Breast epithelium (tissue), 3 donors: ENCODE measurements around the gene SCGN.

Experiments
- POLR2A ChIP-seq: fragments of 450-650 bp; IDR thresholded peaks from one replicate; pipeline ENCODE4 v1.6.1; 2016; ENCODE audit warnings: antibody characterized with exemption, mild to moderate bottlenecking, moderate library complexity
- POLR2AphosphoS5 ChIP-seq, 3 donors: sonication (generic); formaldehyde crosslinking; IDR thresholded peaks; one replicate each; pipeline ENCODE4 v1.6.1; 2017; ENCODE audit warnings: antibody characterized with exemption in 3 of 3
- TF ChIP-seq, protein P1 (sequence below), 3 donors: fragments of 450-650 bp; IDR thresholded peaks; one replicate each; pipeline ENCODE4 v1.5.1; 2016 to 2017; ENCODE audit warnings: antibody characterized with exemption in 3 of 3, mild to moderate bottlenecking in 3 of 3, moderate library complexity in 3 of 3

DNA sequence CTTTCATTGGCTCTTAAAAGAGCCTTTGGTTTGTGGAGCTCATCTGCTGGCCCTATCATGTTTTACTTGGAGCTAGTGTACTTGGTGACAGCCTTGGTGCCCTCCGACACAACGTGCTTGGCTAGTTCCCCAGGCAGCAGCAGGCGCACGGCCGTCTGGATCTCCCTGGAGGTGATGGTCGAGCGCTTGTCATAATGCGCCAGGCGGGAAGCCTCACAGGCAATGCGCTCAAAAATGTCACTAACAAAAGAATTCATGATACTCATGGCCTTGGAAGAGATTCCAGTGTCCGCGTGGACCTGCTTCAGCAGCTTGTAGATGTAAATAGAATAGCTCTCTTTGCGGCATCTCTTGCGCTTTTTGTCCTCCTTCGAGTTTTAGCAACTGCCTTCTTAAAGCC lies 79.7 kb downstream of the SCGN start:
- TF ChIP-seq POLR2A, result no peak
- TF ChIP-seq, protein P1, sequence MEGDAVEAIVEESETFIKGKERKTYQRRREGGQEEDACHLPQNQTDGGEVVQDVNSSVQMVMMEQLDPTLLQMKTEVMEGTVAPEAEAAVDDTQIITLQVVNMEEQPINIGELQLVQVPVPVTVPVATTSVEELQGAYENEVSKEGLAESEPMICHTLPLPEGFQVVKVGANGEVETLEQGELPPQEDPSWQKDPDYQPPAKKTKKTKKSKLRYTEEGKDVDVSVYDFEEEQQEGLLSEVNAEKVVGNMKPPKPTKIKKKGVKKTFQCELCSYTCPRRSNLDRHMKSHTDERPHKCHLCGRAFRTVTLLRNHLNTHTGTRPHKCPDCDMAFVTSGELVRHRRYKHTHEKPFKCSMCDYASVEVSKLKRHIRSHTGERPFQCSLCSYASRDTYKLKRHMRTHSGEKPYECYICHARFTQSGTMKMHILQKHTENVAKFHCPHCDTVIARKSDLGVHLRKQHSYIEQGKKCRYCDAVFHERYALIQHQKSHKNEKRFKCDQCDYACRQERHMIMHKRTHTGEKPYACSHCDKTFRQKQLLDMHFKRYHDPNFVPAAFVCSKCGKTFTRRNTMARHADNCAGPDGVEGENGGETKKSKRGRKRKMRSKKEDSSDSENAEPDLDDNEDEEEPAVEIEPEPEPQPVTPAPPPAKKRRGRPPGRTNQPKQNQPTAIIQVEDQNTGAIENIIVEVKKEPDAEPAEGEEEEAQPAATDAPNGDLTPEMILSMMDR (IDR thresholded peaks at IDR 0.05), result no peak
- no peak for TF ChIP-seq POLR2AphosphoS5 (IDR thresholded peaks at IDR 0.05)
